ENCODE data around the gene PRKCZ. TPM values are rescaled to one million over a fixed set of nuclear protein-coding genes. Genes with fewer than 3 reads are reported as not detected.

The PRKCZ gene
- total and polyA plus RNA-seq, 9 of the 15 experiments (the other 6 are each of a cell fraction or from before 2014, with no cell fraction given), result 0.07 to 3.1 (median 1.3) TPM

- TF ChIP-seq HNRNPUL1 (IDR thresholded peaks at IDR 0.05; ENCODE audit: low read length) (no peak), CHD4 (IDR thresholded peaks at IDR 0.05; ENCODE audit: insufficient read depth, insufficient replicate concordance, low read depth, low read length, poor library complexity, severe bottlenecking) (no peak), BCOR (IDR thresholded peaks at IDR 0.05) (no peak), ZNF639 (CRISPR knock-in tag; conservative IDR thresholded peaks at IDR 0.05 in 1 of 2, IDR thresholded peaks at IDR 0.05 in 1 of 2) (no peak), NFXL1 (CRISPR knock-in tag; IDR thresholded peaks at IDR 0.05) (no peak), NFIX (CRISPR knock-in tag; IDR thresholded peaks at IDR 0.05; ENCODE audit: low read depth) (no peak), GTF2E2 (tag; IDR thresholded peaks at IDR 0.05) (no peak), EZH2 (IDR thresholded peaks at IDR 0.05; ENCODE audit: borderline replicate concordance, low read depth, low read length) (no peak), EGR1 (conservative IDR thresholded peaks at IDR 0.05) (no peak), XRCC5 (IDR thresholded peaks at IDR 0.05; ENCODE audit: low read depth, low read length) (no peak; the same call in 1 of the 2 replicates), MLLT1 (IDR thresholded peaks at IDR 0.05) (no peak), IRF2 (CRISPR knock-in tag; IDR thresholded peaks at IDR 0.05) (no peak), MGA (IDR thresholded peaks at IDR 0.05) (peak; percentile 97)
These were observed 179.9 kb downstream of the PRKCZ start (continued) for GRCh38 chr1:2229911-2230731.
